HG02885 (cell line): Measurements from ENCODE around the gene IL23A.
A peak's percentile ranks its signal among the peaks of the same experiment; 100 is the strongest.
"Not testable (repeated sequence)": the region's sequence is repeated elsewhere in the genome, so short reads cannot be mapped to it uniquely, and the experiment has no call there.

ENCODE experiments used
- ATAC-seq: cut with Tn5 transposase; IDR thresholded peaks from one replicate; pipeline ENCODE4 v1.9.1; 2021; ENCODE audit warnings: mild to moderate bottlenecking; ENCODE audit not compliant: unreplicated experiment, poor library complexity

The IL23A gene

DNA sequence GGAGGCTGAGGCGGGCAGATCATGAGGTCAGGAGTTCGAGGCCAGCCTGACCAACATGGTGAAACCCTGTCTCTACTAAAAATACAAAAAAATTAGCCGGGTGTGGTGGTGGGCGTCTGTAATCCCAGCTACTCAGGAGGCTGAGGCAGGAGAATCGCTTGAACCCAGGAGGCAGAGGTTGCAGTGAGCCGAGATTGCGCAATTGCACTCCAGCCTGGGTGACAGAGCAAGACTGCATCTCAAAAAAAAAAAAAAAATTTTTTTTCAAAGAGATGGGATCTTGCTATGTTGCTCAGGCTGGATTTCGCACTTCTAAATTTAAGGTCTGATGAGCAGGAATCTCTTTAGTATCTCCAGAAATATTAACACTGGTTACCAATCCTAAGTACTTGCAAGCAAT is 17.1 kb upstream of the IL23A start:
- ATAC-seq = not testable (repeated sequence)

DNA sequence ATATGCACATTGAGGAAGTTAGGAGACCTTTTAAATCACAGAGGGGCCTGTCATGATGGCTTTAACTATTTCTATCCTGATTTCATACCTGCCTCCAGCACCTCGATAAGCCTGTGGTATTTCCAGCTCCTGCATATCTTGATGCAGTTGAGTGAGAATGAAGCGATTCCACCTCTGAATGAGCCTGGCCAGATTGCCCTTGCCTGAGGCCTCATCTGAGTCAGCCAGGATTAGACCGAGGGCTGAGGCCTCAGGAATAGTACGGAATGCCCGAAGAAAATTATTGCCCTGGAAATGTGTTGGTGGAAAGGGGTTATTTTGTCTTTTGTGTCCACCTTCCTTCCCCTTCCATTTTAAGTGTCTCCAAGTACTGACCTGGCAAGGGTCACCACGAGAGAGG is 14.5 kb upstream of the IL23A start:
- no peak for ATAC-seq

DNA sequence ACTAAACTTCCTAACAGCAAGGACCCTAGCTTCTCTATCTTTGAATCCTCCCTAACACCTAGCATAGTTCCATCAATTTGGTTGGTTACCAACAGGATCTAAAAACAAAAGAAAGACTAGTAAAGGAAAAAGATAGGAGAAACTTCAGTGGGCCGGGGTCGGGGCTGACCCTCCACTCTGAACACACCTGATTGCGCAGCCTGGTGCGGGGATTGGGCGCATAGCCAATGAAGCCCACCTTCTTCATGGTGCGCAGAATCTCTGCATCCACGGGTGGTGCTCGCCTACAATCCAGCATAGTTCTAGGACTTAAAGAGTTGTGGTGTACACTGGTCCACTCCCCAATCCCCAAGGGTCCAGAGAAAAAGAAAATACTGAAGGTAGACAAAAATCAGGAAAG is 12.6 kb upstream of the IL23A start:
- ATAC-seq = no peak

DNA sequence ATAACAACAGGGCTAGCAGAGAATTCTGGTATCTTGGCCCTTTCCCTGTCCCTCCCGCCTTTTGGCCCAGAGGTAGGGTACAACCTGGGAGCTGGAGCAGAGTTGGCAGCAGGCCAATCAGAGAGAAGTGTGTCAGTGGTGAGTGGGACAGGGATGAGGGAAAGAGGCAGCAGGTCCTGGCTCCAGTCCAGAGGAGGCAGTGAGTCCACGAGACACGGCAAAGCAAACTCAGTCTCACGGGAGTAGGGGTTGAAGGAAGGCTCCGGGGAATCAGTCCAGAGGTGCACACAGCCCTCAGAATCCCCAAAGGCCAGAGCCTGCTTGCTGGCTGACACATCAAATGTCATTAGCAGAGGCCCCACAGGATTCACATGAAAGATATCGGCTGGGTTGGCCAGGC is 12.2 kb upstream of the IL23A start:
- no peak for ATAC-seq

DNA sequence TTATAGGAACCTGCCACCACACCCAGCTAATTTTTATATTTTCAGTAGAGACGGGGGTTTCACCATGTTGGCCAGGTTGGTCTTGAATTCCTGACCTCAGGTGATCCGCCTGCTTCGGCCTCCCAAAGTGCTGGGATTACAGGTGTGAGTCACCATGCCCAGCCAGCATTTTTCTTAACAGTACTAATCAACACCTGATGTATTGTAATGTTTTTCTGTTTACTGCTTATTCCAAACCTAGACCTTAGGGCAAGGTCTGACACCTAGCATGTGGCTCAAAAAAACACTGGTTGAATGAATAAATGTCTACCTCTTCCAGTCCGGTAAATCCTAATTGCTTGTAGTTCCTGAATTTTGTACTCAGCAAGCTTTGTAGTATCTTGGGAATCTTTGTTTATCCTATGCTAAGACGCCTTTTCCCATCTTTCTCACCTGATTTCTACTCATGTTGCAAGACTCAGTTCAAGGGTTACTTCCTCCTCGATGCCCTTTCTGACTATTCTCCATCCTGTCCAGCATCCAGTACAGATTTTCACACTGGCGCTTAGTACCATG is 7.7 kb upstream of the IL23A start:
- no peak for ATAC-seq

DNA sequence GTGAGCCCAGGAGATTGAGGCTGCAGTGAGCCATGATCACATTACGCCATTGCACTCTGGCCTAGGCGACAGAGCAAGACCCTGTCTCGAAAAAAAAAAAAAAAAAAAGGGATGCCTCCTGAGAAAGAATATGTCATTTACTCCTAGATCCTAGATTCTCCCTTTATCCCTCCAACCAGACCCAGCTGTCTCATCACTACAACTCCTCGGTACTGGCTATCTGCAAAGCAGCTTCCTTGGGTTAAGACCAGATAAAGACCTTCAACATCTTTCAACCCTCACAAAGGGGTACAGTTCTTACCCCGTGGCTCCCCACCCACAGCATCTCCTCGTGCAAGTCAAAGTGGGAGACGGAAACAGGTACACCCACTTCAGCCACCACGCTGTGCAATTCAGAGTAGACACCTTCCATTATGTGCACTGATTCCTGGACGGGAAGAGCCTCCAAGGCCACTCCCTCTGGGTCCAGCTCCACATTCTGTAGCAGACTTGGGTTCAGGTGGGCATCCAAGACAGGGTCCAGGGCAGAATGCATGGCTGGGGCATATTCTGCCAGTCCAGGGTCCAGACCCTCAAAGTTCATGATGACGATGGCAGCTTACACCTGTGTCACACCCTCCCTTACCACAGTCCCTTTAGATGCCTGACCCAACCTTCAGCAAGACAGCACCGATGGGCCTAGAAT is 6.0 kb upstream of the IL23A start:
- ATAC-seq = no peak

DNA sequence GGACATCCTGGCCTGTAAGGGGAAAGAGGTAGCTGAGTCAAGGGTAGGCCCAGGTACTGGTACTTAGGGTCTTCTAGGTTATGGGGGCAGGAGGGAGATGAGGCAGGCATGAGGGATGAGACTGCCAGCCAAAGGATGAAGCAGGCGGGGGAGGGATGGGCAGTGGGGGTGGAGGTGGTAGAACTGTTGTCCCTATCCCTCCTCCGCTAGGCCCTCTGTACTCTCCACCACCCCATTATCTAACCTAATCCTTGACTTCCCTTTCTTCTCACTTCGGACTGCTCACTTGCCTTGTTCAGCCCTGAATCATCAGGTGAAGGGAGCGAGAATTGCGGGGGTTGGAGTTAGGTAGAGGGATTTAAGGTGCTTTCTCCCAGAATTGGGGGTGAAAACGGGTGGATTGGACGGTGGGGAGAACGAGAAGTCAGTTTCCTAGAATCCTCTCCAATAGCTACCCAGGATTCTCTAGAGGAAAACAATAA is 5.4 kb upstream of the IL23A start:
- no peak for ATAC-seq

DNA sequence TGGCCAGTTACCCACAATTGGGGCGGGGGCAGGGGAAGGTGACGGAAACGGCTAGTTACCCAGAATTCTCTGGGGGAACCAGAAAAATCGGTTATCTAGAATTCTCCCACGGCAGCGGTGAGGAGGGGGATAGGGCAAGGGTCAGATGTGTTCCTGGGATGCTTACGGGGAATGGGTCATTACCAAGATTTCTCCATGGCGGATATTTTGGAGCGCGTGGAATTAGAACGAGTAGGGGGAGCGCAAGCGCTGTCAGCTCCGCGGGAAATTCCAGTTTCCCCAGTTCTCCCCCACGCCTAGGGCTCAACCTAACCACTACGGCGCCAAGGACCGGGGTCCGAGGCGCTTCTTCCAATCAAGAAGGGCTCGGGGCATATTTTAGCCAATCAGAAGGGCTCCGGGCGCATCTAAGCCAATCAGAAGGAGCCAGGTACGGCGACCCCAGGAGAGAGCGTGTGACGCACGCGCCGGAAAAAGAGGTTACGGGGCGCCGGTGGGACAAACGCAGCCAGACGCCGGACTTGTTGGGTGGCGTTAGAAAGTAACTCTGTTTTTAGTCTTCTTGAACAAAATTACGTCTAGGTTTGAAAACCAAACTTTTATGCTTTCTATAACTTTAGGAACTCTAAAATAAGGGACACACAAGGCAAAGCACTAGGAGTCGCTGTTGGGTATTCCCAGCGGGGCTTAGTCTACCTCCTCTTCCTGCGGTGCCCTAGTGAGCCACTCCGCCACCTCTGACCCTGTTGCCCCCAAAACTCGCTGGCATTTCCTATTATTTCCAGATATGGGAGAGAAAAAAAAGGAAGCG is 4.8 kb upstream of the IL23A start, which contains the start of gene PAN2:
TSS of gene PAN2 (minus strand) at position 322 of the 811 bp plus-strand sequence. CDS start 906 bp downstream, outside the sequence.
- peak; percentile 95 for ATAC-seq

DNA sequence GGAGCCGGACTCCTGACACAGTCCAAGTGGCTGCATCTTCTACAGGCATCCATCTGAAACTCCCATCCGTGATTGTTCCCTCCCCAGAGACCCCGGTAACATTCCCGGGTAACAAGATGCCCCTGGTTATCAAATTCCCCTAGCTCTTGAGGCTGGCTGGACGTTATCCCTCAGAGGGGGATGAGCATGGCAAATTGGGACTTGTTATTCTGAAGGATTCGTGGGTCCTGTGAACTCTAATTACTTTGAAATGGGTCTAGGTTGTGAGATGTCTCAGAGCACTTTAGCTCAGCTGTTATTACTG is 4.2 kb upstream of the IL23A start:
- ATAC-seq = no peak

DNA sequence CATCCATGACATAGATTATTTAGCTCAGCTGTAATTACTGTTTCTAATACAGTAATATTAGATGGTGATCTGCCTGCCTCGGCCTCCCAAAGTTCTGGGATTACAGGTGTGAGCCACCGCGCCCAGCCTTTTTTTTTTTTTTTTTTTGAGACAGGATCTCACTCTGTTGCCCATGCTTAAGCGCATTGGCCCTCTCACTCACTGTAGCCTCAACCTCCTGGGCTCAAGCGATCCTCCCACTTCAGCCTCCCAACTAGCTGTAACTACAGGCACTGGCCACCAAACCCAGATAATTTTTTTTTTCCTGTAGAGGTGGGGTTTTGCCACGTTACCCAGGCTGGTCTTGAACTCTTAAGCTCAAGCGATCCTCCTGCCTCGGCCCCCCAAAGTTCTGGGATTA is 3.2 kb upstream of the IL23A start:
- ATAC-seq = not testable (repeated sequence)

DNA sequence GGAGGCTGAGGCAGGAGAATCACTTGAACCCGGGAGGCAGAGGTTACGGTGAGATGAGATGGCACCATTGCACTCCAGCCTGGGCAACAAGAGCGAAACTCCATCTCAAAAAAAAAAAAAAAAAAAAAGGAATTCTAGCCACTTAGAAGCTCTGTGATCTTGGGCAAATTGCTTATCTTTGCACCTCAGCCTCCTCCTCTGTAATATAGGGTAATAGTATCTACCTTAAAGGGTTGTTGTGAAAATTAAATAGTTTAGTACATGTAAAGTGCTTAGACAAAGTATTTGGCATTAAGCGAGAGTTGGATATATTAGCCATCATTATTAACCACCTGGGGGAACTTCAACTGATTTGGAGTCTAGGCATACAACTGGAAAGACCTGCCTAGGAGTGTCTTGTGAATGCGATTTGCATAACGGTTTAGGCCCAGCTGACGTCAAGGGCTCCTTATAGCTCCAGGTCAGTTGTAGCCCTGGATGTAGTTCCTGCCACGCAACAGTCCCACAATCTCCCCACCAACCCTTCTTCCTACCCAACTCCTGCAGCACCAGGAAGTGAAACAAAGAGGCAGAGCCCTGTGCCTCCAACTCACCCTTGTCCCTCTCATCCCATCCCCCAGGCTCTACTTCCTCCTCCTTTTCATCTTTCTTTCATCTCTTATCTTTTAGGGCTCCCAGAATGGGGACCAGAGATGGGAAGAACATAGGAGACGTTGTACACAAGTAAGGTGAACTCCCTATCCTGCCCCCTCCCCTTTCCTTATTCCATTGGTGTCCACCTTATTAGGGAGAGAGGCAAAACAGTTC is 2.1 kb upstream of the IL23A start:
- ATAC-seq = no peak

DNA sequence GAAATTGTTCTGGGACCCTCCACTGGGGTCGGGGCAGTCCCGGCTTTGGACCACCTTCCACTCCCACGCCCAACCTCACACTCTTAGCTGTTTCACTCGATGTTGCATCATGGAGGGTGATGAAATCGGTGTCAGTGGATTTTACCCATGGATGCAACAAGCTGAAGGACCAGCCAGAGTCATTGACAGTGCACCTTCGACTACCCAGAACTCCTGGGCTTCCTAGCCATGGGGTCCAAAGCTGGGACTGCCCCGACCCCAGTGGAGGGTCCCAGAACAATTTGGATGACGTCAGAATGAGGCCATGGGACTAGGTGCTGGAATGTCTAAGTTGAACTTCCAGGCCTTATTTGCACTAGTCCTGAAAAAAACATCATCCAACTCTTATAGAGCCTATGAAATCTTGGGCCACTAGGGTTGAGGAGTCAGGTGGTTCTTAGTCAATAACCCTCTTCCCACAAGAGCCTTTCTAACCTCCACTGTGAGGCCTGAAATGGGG is 882 bp upstream of the IL23A start:
- no peak for ATAC-seq

DNA sequence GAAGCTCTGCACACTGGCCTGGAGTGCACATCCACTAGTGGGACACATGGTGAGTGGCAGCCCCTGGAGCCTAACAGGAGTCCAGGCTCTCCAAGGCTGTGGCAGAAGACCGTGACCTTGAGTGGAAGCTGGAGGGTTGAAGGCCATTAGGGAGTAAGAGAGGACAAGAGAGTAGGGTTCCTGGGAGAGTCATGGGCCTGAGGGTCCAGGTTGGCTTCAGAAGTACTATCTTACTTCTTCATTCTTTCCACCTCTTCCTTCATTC is 406 bp downstream of the IL23A start:
- ATAC-seq = no peak

DNA sequence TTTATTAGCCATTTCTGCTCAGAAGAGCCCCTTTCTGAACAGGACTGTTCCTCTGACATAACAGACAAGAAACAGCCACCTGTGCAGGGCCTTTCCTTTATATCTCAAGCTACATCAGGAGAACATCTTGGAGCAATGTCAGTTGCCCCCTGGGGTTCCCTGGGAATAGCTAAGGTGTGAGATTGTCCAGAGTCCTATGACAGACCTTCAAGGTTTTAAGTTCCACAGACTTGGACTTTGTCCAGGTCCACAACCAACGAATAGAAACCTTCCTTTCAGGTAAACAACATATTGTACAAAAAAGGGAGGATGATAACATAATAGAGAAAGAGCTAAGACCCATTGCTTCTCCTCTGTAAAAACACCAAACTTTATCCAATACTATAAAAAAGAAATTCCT is 2.9 kb downstream of the IL23A start:
- ATAC-seq = no peak

DNA sequence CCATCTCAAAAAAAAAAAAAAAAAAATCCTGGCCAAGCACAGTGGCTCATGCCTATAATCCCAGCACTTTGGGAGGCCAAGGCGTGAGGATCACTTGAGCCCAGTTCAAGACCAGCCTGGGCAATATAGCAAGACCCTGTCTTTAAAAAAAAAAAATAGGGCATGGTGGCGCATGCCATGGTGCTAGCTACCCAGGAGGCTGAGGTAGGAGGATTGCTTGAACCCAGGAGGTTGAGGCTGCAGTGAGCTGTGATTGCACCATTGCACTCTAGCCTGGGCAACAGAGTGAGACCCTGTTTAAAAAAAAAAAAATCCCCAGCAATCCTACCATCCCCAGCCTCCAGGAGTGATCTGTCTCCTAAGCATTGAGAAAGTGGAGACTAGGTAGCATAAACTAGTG is 3.6 kb downstream of the IL23A start:
- not testable (repeated sequence) for ATAC-seq

DNA sequence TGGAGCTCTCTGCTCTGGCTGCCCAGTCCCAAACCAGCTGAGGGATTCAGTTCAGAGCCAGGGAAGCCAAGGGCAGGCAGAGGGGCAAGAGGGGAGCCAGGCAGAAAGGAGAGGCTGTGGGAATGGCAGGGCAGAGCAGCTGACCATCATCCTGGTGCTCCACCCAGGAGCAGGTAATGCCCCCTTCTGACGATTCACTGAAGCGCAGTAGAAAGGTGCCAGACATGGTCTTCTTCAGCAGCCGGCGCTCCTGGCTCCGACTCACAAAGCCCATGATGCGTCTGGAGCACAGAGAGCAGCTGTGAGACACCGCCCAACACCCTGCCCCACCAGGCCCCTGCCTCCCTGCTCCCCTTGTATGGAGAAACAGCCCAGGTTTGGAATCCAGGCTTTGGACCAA is 8.0 kb downstream of the IL23A start:
- no peak for ATAC-seq

DNA sequence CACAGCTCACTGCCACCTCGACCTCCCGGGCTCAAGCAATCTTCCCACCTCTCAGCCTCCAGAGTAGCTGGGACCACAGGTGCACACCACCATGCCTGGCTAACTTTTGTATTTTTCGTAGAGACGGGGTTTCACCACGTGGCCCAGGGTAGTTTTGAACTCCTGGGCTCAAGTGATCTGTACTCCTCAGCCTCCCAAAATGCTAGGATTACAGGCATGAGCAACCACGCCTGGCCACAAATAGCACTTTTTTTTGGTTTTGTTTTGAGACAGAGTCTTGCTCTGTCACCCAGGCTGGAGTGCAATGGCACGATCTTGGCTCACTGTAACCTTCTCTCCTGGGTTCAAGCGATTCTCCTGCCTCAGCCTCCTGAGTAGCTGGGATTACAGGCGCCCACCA is 8.6 kb downstream of the IL23A start:
- ATAC-seq = not testable (repeated sequence)

DNA sequence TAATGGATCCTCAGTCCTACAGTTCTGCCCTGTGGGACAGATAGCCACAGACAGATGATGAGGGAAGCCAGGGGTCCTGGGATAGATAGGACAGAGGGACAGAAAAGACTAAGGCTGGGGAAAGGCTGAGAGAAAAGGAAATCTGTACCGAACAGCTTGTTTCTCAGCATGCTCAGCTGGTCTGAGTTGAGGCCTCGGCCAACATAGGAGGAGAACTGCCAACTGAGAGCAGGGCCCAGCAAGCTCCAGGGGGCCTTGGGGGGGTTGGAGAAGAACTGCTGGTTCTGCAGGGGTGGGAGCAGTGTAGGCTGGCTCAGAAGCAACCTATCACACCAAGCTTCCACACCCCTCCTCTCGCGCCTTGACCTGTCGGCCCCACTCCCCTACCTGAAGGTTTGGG is 10.1 kb downstream of the IL23A start:
- ATAC-seq = no peak

DNA sequence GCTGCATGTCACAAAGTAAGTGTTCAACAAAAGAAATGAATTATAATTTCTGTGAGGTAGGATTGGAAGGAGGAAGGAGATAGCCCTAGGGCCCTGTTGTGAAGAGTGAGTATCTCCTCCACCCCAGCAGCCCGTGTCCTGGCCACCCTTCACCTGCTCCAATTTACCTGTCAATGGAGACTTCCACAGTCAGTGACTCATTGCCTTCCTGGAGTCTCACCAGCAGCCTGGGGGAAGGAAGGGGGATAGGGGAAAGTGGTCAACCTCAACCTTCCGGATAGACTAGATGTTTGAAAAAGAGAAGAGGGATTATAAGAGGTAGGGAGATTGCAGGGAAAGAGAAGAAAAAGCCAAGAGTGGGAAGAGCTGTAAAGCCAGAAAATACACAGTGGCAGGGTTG is 12.0 kb downstream of the IL23A start:
- no peak for ATAC-seq

DNA sequence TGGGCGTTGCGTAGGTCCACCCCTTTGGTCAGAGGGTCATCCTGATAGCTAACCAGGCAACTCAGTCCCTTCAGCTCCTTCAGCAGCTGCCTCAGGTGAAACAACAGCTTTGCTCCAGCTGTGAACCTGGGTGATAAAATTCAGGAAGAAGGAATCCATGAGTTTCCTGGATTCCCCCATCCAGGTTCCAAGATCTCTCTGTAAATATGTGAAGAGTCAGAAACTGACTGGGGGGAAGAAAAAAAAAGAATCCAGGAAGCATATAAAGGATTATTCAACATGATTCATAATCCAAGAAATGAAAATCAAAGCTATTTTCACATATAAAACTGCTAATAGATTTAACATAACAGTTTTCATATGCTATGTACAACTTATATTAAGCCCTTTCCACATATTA is 12.6 kb downstream of the IL23A start:
- no peak for ATAC-seq
